Activated T-cell treated with anti-CD3 and anti-CD28 coated beads, Interleukin-2, amount 50 U/mL, for 48 hours (primary cell): Measurements from ENCODE around the gene PDE6C.

Experiments used
- DNase-seq, 2 experiments: peaks; one replicate each; pipeline ENCODE4 v3.0.0-alpha.2; 2020

The PDE6C gene

GRCh38 chr10:93710333-93710909 lies 98.1 kb downstream of the PDE6C start:
- DNase-seq = no peak

- no peak for DNase-seq
Measured at GRCh38 chr10:93711891-93712290, 99.6 kb downstream of the PDE6C start.

DNA sequence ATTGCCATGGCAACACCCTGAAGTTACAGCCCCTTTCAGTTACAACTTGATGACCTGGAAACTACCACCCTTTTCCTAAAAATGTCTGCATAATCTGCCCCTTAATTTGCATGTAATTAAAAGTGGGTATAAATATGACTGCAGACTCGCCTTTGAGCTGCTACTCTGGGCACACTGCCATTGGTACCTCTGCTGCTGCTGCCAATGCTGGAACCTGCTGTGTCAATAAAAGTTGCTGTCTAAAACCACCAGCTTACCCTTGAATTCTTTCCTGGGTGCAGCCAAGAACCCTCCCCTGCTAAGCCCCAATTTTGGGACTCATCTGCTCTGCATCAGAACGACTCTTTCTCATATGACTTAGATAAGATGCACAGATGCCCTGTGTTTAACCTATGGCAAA lies 100.3 kb downstream of the PDE6C start:
- no peak for DNase-seq

DNA sequence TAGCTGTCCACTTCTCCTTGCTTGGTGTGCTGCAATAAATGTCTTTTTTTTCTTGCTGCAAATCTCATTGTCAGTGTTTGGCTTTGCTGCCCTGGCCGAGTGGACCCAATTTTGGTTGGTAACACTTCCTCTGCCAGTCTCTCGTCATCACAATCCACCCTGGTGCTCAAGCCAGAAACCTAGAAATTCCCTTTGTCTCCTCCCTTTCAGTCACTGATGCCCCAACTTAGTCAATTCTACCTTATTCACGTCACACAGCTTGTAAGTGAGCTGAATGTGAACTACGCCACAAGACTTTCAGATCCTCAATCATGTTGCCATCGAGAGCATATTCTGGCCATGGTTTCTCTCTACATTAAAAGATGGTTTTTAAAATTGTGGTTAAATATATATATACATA lies 103.0 kb downstream of the PDE6C start:
- no peak for DNase-seq
